ENCODE results near the gene PDGFA.

PDGFA gene

DNA sequence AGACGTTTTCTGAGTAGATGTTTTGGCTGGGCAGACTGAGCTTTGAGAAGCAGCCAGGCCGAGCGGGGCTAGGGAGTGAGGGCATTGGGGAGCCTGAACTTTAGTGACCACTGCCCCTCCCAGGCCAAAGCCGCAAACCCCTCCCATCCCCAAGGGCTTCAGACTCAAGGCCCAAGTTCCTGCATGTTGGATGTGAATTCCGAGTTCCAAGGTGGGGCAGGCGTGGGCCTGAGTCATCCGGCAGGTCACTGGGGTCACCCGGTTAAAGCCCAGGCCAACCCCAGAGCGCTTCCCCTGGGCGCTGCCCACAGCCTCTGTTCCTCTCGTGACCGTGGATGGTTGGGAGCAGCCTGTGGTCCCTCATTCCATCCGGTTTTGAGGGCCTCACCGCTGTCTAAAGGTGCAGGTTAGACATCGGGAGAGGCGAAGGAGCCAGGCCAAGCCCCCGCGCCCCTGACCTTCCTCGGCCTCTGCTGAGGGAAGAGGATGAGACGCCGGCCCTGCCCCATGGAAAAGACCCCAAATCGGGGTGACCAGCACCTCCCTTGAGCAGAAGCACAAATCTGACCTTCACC is 6.9 kb upstream of the PDGFA start:
- TF ChIP-seq, protein P1, sequence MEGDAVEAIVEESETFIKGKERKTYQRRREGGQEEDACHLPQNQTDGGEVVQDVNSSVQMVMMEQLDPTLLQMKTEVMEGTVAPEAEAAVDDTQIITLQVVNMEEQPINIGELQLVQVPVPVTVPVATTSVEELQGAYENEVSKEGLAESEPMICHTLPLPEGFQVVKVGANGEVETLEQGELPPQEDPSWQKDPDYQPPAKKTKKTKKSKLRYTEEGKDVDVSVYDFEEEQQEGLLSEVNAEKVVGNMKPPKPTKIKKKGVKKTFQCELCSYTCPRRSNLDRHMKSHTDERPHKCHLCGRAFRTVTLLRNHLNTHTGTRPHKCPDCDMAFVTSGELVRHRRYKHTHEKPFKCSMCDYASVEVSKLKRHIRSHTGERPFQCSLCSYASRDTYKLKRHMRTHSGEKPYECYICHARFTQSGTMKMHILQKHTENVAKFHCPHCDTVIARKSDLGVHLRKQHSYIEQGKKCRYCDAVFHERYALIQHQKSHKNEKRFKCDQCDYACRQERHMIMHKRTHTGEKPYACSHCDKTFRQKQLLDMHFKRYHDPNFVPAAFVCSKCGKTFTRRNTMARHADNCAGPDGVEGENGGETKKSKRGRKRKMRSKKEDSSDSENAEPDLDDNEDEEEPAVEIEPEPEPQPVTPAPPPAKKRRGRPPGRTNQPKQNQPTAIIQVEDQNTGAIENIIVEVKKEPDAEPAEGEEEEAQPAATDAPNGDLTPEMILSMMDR (IDR thresholded peaks at IDR 0.05; ENCODE audit: low read depth, low read length) = no peak
- in situ Hi-C loops (cut with HindIII; ENCODE audit: low sequenced_read_pairs) = no loop called here

DNA sequence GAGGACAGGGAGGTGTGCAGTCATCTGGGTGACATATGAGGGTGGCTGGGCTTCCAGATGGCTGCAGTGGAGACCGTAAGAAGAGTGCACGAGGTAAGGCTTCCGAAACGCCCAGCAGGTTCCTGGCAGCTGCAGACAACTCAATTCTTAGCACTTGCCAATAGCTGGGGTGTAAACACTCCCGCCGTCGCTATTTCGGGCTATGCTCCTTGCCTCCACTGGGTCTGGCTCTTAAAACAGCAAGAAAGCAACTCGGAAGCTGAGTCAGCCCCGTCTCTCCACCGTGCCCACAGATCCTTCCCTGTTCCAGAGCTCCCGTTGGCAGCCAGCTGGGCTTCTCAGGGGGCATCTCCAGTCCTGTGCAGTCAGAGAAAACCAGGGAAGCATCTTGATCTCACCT is 6.1 kb upstream of the PDGFA start:
- in situ Hi-C loops (cut with HindIII; ENCODE audit: low sequenced_read_pairs) = no loop called here
- TF ChIP-seq, protein P1 (IDR thresholded peaks at IDR 0.05; ENCODE audit: low read depth, low read length) = no peak
- DNase-seq (ENCODE audit: low read depth, low spot score) = no peak
- H3K4me3 ChIP-seq (ENCODE audit: low read depth, low read length) = no peak overlapping the region

More for the DNA sequence above, 6.9 kb upstream of the PDGFA start:
- DNase-seq (ENCODE audit: low read depth, low spot score) = no peak
- no peak overlapping the region for H3K4me3 ChIP-seq (ENCODE audit: low read depth, low read length)

DNA sequence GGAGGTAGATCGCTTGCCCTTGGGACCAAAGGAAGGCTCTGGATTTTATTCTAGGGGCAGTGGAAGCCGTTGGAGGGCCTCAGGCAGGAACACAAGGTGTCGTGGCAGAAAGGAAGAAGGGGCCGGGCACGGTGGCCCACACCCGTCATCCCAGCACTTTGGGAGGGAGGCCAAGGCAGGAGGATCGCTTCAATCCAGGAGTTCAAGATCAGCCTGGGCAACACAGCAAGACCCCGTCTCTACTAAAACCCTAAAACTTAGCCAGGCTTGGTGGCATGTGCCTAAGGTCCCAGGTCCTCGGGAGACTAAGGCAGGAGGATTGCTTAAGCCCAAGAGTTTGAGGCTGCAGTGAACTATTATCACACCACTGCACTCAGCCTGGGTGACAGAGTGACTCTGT is 5.2 kb upstream of the PDGFA start:
- in situ Hi-C loops (cut with HindIII; ENCODE audit: low sequenced_read_pairs) = no loop called here
- DNase-seq (ENCODE audit: low read depth, low spot score) = no peak
- TF ChIP-seq, protein P1 (IDR thresholded peaks at IDR 0.05; ENCODE audit: low read depth, low read length) = no peak
- no peak overlapping the region for H3K4me3 ChIP-seq (ENCODE audit: low read depth, low read length)

DNA sequence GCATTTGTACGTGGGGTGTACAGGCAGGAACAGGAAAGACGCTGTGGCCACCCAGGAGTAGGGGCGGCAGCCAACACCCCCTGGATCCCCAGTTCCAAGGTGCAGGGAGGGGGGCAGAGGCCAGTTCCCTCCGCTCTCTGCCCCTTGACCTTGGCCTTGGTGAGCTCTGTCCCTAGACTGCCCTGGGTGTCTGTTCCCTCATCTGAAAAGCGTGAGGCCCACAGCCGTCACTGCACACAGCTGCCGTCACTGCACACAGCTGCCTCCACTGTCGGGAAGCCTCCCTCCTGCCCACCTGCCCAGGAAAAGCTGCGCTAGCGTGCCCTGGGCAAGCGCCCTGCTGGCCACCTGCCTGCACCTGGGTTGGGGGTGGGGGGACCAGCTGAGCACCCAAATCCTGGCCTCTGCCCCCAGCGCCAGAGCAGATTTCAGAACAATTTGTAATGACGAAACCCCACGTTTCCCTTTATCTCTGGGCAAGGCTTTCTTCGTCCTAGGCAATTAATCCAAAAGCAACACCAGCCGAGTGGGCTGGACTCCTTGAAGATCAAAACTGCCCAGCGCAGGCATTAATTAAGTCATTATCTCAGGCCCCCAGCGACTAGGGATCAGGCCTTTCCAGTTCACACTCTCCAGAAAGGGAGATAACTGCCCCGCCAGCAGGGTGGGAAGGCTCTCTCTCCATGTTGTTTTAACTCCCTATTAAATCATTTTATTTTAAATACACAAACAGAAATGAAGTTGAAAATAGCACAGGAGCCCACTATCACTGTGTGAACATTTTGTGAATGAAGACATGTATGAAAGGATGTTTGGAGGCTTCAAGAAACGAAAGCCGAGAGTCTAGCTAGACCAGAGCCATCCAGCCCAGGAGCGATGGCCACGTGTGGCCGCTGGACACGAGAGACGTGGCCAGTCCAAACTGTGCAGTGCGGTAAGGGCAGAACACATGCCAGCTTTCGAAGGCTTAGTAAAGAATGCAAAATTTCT is 4.0 kb upstream of the PDGFA start:
- no peak overlapping the region for H3K4me3 ChIP-seq (ENCODE audit: low read depth, low read length)
- in situ Hi-C loops (cut with HindIII; ENCODE audit: low sequenced_read_pairs) = no loop called here
- no peak for DNase-seq (ENCODE audit: low read depth, low spot score)
- TF ChIP-seq, protein P1 (IDR thresholded peaks at IDR 0.05; ENCODE audit: low read depth, low read length) = no peak

DNA sequence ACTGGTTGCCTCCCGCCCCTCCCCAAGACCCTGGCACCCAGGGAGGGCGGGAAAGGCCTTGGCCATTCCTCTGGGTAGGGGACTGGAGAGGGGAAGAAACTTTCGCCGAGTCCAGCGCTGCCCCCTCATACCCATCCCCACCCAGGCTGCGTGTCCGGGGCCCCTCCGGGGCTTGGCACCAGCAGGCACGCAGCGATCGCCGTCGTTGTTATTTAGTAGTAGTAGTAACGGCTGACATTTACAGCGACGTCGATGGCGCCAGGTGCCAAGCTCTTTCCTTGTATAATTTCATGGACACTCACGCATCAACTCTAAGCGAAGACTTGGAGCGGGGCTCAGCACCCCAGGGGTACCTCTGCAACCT is 3.3 kb upstream of the PDGFA start:
- DNase-seq (ENCODE audit: low read depth, low spot score) = no peak
- in situ Hi-C loops (cut with HindIII; ENCODE audit: low sequenced_read_pairs) = no loop called here
- H3K4me3 ChIP-seq (ENCODE audit: low read depth, low read length) = no peak overlapping the region
- TF ChIP-seq, protein P1 (IDR thresholded peaks at IDR 0.05; ENCODE audit: low read depth, low read length) = no peak

DNA sequence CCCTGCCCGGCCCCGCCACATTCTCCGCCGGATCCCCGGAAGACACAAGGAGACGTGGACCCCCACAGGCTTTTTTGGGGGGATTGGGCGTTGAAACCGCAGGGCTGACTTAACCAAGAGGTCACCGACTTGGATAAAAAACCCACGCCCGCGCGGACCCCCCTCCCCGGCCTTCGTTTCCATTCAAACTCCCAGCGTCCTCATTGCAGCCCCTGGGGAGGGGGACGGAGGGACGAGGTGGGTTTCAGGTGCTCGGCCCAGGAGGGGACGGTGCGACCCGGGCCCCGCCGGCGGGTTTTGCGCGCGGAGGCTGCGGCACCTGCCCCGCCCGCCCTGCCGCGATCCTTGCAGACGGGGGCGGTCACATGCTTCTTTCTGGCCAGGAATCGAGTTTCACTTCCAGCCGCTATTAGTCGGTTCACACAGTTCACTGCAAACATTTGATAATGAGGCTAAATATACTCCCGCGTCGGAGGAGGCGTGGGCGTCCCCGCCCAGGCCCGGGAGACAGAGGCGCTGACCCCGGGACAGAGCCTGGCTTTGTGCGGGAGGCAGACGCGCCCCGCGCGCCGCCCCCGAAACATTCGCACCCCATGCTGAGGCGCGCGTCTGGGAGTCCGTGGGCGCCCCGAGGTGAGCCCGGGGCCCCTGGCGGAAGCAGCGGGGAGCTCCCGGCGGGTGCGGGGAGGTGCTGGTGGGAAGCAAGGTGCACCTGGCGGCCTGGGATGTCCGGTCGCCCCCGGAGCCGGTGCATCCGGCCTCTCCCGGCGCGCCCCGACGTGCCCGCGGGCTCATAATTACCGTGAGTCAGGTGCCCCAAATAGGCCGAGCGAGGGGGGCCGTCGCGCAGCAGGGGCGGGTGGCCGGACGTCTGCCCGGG is 2.7 kb upstream of the PDGFA start:
- peak overlapping the region; percentile 21 for H3K4me3 ChIP-seq (ENCODE audit: low read depth, low read length)
- peak; percentile 23 for DNase-seq (ENCODE audit: low read depth, low spot score)
- in situ Hi-C loops (cut with HindIII; ENCODE audit: low sequenced_read_pairs) = no loop called here
- TF ChIP-seq, protein P1 (IDR thresholded peaks at IDR 0.05; ENCODE audit: low read depth, low read length) = no peak

All from astrocyte of the spinal cord (primary cell).